Fibroblast of skin of abdomen (primary cell): ENCODE data around the gene SYNE2.

ENCODE experiments used
- DNase-seq: peaks from one replicate; pipeline ENCODE4 v3.0.0-alpha.2; 2013

SYNE2 gene

DNA sequence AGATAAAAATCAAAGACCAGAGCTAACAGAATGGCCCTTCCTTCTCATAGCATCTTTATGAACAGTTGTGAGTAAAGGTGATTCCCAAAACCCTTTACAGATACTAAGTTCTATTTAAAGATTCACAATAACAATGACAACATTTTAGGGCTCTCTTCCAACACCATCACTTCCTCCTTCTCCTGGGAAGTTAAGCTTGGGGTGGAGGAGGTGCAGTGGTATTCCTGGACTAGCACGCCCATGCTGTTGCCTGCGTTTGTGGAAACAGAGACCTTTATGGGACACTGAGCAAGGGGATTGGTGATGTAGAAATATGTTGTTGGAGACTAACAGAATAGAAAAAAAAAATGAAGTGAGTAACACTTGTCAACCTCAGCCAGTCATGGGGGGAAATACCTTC is 22.5 kb downstream of the SYNE2 start:
- peak; percentile 21 for DNase-seq

DNA sequence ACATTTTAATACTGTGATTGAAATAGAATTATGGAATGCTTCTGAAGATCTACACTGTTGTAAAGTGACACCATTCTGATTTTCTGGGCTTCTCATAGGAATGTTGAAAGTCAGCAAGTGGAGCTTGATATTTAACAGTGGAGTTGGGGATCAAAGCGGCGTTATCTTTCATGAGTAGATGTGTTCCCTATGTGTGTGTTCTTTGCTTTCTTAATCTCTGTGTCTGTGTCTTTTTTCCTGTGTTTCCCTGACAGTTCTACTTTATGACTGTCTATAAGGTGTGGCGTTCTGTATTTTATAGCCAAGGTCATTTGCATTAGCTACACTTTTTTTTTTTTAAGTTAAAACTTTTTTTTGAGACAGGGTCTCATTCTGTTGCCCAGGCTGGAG is 24.7 kb downstream of the SYNE2 start:
- no peak for DNase-seq

DNA sequence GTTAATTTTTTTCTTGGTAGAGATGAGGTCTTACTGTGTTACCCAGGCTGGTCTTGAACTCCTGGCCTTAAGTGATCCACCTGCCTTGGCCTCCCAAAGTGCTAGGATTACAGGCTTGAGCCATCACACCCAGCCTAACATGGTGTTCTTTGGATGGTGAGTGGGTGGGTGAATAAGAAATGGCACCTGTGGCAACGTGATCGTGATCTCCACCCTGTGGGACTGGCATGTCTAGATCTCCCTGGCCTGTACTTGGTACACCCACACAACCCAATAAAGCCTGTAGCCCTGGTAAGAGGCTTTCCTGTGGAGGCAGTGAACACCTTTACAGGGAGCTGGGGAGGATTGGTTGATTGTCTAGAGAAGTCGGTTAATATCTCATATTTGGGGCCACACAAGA is 25.2 kb downstream of the SYNE2 start:
- DNase-seq = no peak

DNA sequence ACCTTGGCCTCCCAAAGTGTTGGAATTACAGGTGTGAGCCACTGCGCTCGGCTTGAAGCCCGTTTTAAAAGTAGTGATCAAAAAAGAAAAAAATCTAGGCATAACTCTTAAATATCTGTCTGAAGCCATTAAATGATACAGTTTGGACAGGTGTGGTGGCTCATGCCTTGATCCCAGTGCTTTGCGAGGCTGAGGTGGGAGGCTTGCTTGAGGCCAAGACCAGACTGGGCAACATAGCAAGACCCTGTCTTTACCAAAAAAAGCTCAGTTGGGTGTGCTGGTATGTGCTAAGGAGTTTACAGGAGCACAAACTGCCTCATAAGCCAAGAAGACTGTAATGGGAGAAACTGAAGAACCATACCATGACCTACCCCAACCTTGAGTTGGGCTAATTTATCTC is 26.0 kb downstream of the SYNE2 start:
- DNase-seq = no peak

DNA sequence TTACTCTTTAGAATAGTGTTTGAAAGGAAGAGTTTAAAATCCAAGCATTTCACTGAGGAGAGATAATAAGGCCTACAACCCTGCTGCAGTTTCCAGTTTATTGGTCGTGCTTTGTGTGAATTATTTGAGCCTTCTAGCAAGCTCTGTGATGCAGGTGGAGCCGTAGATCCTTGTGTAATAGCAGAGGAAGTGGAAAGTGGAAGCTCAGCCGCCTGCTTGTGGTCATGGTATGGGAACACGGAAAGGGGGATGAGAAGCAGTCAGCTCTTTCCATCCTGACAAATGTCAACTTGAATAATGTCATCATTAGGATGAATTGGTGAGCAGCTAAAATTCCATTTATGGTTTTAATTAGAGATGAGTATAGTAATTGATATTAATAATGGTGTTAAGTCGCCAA is 29.1 kb downstream of the SYNE2 start:
- DNase-seq = no peak

DNA sequence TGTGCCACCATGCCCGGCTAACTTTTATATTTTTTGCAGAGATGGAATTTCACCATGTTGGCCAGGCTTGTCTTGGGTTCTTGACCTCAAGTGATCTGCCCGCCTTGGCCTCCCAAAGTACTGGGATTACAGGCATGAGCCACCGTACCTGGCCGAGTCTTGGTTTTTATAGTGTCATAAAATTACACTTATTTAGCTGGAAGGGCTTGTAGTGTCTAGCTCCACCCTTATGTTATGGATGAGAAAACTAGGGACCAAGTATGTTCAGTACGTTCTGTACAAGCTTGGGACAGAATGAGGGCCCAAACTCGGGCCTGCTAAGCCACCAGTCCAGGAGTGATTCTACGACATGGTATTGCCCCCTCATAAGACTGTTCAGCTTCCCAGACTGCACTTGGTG is 35.1 kb downstream of the SYNE2 start:
- DNase-seq = no peak

DNA sequence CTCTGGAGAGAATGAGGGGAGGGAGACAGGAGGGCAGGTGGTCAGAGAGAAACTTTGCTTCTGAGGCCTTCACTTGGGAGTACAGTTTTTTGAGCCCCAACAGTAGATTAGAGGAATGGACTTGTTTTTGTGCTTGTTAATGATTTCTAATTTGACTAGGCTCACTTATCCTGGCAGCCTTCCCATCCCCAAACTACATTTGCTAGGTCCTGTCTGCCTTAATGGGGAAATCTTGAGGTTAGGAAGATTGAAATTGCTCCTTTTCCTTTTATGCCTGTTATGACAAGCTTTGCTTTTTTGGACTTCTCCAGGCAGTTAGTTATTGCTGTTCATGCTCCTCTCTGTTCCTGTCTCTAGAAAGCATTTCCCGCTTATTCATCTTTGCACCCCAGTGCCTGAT is 37.7 kb downstream of the SYNE2 start:
- no peak for DNase-seq

DNA sequence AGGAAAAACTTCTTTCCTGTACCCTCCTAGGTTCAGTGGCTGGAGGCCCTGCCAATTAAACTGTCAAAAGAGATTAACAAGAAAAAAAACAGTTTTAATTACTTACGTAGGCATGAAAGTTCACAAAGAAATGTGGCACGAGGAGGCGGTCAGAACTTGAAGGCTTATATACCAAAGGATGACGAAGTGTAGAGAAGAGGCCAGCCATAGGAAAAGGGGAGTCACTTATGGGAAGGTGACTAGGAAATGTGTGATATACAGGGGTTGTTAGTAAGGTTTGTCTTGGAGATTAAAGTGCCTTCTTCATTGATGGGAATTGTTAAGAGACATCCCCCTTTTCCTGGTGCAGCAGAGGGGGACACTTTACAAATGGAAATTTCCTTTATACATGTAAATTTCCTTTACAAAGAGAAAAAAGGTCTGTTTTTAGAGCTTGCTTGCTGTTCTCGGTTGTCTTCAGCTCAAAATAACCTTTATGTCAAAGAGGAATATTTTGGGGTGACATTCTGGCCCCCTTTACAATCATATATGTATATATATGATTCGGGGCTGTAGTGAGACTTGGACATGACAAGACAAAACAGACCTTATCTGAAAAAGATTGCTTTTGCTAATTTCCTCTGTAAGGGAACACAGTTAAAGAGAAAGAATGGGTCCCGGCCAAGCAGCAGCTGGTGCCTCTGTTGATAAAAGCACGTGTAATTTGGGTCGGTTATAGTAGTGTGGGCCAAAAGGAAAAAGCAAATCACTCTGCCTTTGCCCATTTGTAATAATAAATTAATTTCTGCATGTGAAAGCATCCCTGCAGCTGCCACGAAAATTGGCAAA is 38.6 kb downstream of the SYNE2 start:
- DNase-seq = no peak

DNA sequence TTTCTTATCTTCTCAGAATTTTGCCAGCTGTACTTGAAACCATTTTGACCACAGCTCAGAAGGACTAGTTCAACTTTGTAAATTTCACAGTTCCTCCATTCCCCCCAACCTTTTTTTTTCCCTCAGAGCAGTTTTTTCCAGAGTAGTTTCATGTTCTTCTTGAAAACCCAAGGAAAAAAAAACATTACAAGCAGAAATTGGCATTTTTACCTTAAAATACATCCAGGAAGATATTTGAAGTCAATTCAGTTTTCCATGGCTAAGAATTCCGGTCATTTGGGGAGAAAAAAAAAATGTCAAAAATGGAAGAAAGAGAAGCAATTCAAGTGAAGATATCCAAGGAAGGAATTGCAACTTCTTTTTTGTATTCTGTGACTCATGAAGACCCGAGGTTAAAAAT is 39.5 kb downstream of the SYNE2 start:
- DNase-seq = no peak

DNA sequence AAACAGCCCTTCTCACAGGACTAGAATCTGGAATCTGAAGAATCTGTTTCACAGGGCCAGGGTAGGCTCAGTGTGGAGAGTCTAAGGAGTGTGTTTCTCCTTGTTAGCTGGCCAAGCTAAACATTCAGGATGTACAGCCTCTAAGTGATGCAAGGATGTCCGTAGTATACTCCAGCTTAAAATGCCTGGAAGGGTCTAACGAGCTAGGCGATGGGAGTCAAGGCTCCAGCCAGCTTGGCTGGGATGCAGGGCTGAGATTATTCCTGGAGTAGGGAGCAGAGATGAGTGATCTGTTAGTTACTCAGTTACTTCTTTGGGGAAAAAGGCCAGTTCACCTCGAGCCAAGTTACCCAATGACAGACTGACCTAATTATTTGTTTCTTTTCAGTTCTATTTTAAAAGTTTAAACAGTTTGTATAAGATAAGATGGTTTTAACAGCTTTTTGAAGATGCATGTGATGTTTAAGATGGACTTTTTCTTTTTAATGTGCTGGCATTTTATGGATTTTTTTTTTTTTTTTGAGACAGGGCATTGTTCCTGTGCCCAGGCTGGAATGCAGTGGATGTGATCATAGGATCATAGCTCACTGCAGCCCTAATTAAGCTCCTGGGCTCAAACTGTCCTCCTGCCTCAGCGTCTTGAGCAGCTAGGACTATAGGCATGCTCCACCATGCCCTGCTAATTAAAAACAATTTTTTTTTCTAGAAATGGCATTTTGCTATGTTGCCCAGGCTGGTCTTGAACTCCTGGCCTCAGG is 41.1 kb downstream of the SYNE2 start:
- DNase-seq = peak; percentile 85

DNA sequence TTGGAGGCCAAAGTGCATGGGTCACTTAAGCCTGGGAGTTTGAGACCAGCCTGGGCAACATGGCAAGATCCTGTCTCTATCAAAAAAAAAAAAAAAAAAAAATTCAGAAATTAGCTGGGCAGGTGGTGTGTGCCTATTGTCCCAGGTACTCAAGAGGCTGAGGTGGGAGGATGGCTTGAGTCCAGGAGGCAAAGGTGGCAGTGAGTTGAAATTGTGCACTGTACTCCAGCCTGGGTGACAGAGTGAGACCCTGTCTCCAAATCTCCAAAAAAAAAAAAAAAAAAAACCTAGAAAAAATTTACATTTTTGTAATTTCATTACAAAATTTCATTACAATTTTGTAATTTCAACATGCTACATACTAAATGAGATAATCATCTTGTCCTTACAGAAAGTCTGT is 42.7 kb downstream of the SYNE2 start:
- no peak for DNase-seq

DNA sequence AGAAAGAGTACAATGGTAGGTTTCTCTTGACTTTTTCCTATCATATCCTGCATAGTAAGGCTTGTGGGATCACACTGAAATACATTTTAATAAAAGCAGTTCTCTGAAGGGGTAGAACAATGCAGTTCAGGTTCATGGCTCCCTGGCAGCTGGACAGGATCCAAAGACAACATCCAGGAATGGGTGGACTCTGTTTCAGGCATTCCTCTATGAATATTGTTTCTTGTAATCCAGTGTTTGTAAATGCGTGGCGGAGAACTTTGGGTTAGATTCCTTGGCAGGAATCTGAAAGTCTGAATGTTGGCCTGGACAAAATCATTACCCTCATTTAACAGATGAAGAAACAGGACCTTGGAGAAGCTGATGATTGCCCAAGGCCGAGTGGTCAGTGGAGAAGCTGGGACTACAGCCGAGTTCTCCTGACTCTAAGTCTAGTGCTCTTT is 43.5 kb downstream of the SYNE2 start:
- DNase-seq = peak; percentile 74

DNA sequence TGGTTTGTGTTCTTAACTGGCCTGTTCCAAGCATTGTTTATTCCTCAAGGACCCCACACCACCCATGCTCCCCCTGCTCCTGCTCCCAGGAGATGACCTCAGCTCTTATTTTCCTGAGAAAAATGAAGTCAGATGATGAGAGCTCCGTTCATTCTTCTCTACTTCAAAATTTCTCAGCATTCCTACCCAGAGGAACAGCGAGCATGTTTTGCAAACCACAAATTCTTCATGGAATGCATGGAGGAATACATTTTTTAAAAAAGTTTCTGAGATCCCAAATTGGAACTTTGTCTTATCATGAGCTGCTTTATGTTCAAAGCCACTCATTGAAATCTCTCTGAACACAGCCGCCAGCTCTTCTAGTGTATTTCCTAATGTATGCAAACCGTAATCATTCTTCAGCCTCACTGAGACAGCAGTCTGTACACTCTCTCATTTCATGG is 44.9 kb downstream of the SYNE2 start:
- peak; percentile 80 for DNase-seq

DNA sequence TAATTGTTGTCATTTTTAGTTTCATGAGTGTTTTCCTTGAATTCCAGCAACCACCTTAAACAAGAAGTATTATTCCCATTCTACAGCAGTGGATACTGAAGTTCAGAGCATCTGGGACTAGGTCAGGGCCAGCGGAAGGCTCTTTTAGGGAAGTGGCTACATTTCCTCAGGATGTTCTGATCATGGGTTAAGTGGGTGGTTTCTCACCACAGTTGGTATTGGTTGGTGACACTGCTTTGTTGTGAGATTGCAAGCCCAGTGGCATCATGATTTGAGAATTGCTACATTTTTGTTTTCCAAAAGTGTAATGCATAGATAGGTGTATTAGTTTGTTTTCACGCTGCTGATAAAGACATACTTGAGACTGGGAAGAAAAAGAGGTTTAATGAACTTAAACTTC is 47.1 kb downstream of the SYNE2 start:
- no peak for DNase-seq

DNA sequence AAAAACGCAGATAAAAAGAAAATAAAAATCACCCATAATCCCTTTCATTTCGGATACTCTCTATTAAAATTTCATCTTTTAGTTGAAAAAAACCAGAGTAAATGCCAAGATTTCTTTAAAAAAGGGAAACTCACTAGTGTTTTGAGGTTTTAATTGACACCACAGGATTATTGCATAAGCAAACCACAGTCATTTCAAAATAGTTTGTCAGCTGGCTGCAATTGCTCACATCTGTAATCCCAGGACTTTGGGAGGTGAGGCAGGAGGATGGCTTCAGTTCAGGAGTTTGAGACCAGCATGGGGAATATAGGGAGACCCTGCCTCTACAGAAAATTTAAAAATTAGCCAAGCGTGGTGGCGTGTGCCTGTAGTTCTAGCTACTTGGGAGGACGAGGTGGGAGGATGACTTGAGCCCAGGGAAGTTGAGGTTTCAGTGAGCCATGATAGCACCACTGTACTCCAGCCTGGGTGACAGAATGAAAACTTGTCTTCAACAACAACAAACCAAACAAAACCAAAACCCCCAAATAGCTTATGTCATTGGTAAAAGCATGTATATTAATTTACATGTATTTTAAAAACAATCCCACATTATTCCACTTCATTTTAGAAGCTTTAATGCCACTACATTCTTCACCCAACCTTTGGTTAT is 48.8 kb downstream of the SYNE2 start:
- DNase-seq = peak; percentile 79

DNA sequence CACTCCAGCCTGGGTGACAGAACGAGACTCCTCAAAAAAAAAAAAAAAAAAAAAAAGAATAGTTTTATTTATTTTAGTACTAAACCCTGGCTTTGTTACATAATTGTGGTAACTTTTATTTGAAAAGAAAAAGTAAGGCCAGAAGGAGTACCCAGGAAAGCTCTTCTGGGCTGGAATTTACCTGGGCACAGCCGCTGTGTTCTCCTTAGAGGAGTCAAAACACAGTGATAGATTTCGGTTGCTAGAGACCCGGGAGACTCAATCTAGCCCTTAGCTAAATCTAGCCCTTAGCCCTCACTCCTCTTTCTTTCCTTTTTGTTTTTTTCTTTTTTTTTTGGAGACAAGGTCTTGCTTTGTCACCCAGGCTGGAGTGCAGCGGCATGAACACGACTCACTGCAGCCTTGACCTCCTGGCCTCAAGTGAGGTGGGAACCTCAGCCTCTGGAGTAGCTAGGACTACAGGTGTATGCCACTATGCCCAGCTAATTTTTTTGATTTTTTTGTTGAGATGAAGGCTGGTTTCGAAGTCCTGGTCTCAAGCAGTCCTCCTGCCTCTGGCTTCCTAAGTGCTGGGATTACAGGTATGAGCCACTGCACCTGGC is 49.7 kb downstream of the SYNE2 start:
- no peak for DNase-seq

DNA sequence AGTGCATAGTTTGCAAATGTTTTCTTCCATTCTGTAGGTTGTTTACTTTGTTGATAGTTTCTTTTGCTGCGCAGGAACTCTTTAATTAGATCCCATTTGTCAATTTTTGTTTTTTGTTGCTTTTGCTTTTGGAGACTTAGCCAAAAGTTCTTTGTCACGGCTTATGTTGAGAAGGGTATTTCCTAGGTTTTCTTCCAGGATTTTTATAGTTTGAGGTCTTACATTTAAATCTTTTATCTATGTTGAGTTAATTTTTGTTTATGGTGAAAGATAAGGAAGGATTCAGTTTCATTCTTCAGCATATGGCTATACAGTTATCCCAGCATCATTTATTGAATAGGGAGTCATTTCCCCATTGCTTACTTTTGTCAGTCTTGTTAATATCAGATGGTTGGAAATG is 51.9 kb downstream of the SYNE2 start:
- DNase-seq = no peak

DNA sequence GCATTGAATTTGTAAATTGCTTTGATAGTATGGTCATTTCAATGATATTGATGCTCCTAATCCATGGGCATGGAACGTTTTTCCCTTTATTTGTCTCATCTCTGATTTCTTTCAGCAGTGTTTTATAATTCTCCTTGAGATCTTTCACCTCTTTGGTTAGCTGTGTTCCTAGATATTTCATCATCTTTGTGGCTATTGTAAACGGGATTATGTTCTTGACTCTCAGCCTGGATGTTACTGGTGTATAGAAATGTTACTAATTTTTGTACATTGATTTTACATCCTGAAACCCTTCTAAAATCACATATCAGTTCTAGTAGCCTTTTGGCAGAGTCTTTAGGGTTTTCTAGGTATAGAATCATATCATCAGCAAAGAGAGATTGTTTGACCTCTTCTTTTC is 52.6 kb downstream of the SYNE2 start:
- DNase-seq = no peak

DNA sequence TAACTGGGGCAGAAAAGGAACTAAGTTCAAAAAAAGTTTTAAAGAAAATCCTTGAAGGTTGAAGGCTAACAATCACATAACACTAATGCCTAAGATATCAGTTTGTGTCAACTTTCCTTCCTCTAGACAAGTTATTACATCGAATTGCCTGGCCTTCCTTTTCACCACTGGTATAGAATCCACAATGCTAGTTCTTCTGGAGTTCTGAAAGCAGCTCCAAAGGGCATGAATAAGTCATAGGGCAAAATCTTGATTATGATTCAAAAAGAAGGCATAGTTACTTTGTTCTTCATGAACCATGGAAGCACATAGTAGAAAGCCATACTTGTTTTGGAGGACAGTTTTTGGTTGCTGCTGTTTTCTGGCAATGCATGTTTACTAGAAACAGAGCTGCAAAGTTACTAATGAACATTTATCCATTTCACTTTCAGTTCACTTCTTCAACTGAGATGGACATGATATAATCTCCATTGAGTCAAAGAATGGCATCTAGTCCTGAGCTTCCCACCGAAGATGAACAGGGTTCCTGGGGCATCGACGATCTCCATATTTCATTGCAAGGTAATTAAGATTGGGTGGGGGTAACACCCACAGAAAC is 56.0 kb downstream of the SYNE2 start:
- DNase-seq = no peak

DNA sequence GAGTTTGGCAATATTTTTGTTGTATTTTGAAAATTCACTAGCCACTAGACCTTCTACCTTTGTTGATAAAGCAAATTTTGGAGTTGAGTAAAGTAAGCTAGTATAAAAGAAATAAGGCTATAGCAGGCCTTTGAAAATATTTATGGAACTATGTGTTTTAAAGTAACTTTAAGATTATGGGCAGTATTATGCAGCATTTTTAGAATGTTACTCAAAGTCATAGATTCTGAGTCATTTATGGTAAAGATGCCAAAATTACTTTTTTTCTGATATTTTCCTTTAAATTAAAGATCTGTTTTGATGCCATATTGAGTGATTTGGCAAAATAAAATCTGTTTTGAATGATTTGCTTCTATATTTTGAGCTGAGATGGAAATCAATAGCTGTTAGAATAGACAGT is 57.2 kb downstream of the SYNE2 start:
- DNase-seq = peak; percentile 34

DNA sequence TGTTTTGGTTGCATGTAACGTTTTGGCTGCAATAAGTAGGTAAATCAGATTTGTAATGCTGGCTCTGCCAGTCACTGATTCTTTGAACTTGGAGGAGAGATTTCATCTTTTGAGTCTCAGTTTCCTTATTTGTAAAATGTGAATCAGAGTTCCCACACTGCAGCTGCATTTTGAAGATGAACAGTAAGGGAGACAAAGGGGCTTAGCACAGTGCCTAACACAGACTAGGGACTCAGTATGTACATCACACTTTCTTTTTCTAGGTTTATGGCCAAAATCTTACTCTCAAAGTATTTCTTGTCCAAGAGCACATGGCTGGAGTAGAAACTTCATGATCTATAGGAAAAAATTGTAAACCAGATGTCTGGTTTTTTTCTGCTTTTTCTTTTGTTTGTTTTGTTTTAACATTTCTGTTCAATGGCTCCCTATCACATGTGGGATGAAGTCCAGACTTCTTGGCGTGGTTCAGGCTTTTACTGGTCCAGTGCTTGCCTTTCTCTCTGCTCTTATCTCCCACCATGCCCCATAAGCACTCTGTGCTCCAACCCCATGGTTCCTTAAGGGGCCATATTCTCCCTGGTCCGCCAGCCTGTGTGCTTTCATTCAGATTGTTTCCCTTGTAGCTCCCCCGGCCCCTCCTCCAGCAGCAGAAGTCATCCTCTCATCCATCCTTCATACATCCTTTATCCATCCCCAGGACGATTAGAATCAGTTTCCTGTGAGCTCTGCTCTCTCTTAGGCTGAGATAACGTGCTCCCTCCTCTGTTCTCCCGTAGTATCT is 58.0 kb downstream of the SYNE2 start:
- peak; percentile 23 for DNase-seq

DNA sequence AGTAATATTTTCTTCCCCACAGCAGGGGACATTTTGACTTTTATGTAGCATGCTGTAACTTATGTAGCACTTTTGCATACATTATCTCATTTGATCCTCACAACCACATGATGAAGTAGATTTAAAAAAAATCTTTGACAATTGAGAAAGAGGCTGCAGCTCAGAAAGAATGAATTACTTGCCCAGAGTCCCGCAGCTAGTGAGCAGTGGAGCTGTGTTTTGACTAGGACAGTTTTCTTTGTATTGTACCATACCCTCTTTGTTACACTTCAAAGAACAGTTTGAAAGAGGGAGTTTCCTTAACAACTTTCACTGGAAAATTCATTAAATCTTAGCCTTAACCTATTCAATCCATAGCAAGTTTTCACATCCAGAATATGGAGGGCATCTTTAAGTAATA is 58.6 kb downstream of the SYNE2 start:
- DNase-seq = no peak
